HCT116 (cell line): Measurements from ENCODE around the gene BCL6. TPM values are rescaled to one million over a fixed set of nuclear protein-coding genes. Genes with fewer than 3 reads are reported as not detected.

Experiments used
- ATAC-seq: fragments of 200-7000 bp; cut with Tn5 transposase; 2 replicates; pipeline ENCODE4 v1.9.1; 2020; ENCODE audit warnings: mild to moderate bottlenecking, moderate library complexity
- BruUV-seq: library from RNA; stranded (reverse); fragments of 400-500 nt; replicated peaks from 2 replicates; lab custom pipeline; 2021; lab: Mats Ljungman, UMichigan
- CTCF ChIA-PET: fragments of 300-600 bp; sonication (Branson Sonifier 250); formaldehyde crosslinking; loops from one replicate; lab custom pipeline; 2021; ENCODE audit warnings: antibody characterized with exemption; lab: Charles Lee
- POLR2A ChIA-PET: fragments of 300-600, 350-600 bp; sonication (Branson Sonifier 250); formaldehyde crosslinking; loops from one replicate; lab custom pipeline; 2021; ENCODE audit warnings: antibody characterized with exemption; lab: Charles Lee
- RAD21 ChIA-PET, 2 experiments: fragments of 300-600 bp; sonication (Branson Sonifier 250); formaldehyde crosslinking; loops; one replicate each; lab custom pipeline; 2023; ENCODE audit warnings: low total read pairs in 2 of 2; ENCODE audit not compliant: uncharacterized antibody in 2 of 2, unreplicated experiment in 2 of 2, low non-redundant PET in 1 of 2; lab: Charles Lee
- DNase-seq: peaks from one replicate; pipeline ENCODE4 v3.0.0-alpha.2; 2010; ENCODE audit warnings: low read depth, low spot score
- H2AFZ ChIP-seq: fragments of 200-600 bp; shearing (Covaris generic), sonication (generic); 2 replicates; pipeline ENCODE4 v1.6.1; 2017; ENCODE audit warnings: low read depth, mixed run types, mixed read lengths, antibody characterized with exemption, low read length; ENCODE audit not compliant: poor library complexity, severe bottlenecking
- H3K27ac ChIP-seq: 2 replicates; pipeline ENCODE4 v1.5.1; 2012; ENCODE audit warnings: low read depth, low read length
- H3K27me3 ChIP-seq: fragments of 200-600 bp; sonication (generic); 2 replicates; pipeline ENCODE4 v1.6.1; 2016; ENCODE audit warnings: mixed run types, low read length, mixed read lengths; ENCODE audit not compliant: insufficient read depth
- H3K36me3 ChIP-seq, 2 experiments: fragments of 200-500 bp in 1 of 2; fragments of 200-600 bp in 1 of 2; sonication (Bioruptor generic) in 1 of 2; sonication (generic) in 1 of 2; 2 replicates each; pipeline versions ENCODE4 v1.5.1 to v1.6.1; 2014 to 2016; ENCODE audit warnings: low read length in 2 of 2, inconsistent platforms in 1 of 2, mixed read lengths in 1 of 2, mixed run types in 1 of 2; ENCODE audit not compliant: insufficient read depth in 2 of 2, control insufficient read depth in 1 of 2
- H3K4me1 ChIP-seq, 2 experiments: fragments of 200-600 bp in 1 of 2; sonication (generic) in 1 of 2; 2 replicates each; pipeline versions ENCODE4 v1.5.1 to v1.6.1; 2012 to 2017; ENCODE audit warnings: low read length in 2 of 2, inconsistent platforms in 1 of 2, mild to moderate bottlenecking in 1 of 2, mixed read lengths in 1 of 2, mixed run types in 1 of 2, moderate library complexity in 1 of 2; ENCODE audit not compliant: insufficient read depth in 2 of 2, control insufficient read depth in 1 of 2
- H3K4me2 ChIP-seq: fragments of 200-600 bp; sonication (generic); 2 replicates; pipeline ENCODE4 v1.6.1; 2017; ENCODE audit warnings: mixed run types, low read length, mixed read lengths
- H3K4me3 ChIP-seq, 2 experiments: fragments of 200-600 bp in 1 of 2; sonication (generic) in 1 of 2; replicated peaks in 1 of 2; 2 replicates each; pipeline ENCODE4 v1.5.1; 2011 to 2016; ENCODE audit warnings: low read length in 2 of 2, control low read depth in 1 of 2, low read depth in 1 of 2, mild to moderate bottlenecking in 1 of 2, mixed read lengths in 1 of 2, mixed run types in 1 of 2
- H3K79me2 ChIP-seq: fragments of 200-600 bp; sonication (generic); 2 replicates; pipeline ENCODE4 v1.6.1; 2017; ENCODE audit warnings: mild to moderate bottlenecking, mixed run types, low read length, moderate library complexity, mixed read lengths; ENCODE audit not compliant: insufficient read depth
- H3K9ac ChIP-seq: fragments of 200-600 bp; sonication (generic); 2 replicates; pipeline ENCODE4 v1.6.1; 2016; ENCODE audit warnings: low read length, mixed read lengths
- H3K9me2 ChIP-seq: fragments of 200-600 bp; sonication (generic), shearing (Covaris generic); 2 replicates; pipeline ENCODE4 v1.6.1; 2017; ENCODE audit warnings: mixed run types, mild to moderate bottlenecking, moderate library complexity; ENCODE audit not compliant: insufficient read depth
- H3K9me3 ChIP-seq, 2 experiments: fragments of 200-500 bp in 1 of 2; fragments of 200-600 bp in 1 of 2; sonication (Bioruptor generic) in 1 of 2; sonication (generic) in 1 of 2; 2 replicates each; pipeline ENCODE4 v1.6.1; 2014 to 2017; ENCODE audit warnings: low read length in 2 of 2, mixed read lengths in 2 of 2, inconsistent platforms in 1 of 2, low read depth in 1 of 2, mild to moderate bottlenecking in 1 of 2, mixed run types in 1 of 2, moderate library complexity in 1 of 2; ENCODE audit not compliant: control insufficient read depth in 1 of 2, insufficient read depth in 1 of 2
- H4K20me1 ChIP-seq: fragments of 200-600 bp; sonication (generic), shearing (Covaris generic); 2 replicates; pipeline ENCODE4 v1.6.1; 2017; ENCODE audit warnings: mixed run types, mild to moderate bottlenecking, moderate library complexity; ENCODE audit not compliant: insufficient read depth
- CBX3 ChIP-seq: IDR thresholded peaks from 2 replicates; pipeline ENCODE4 v1.6.1; 2012; ENCODE audit warnings: low read depth
- EGR1 ChIP-seq: IDR thresholded peaks from 2 replicates; pipeline ENCODE4 v1.6.1; 2012; ENCODE audit warnings: low read depth
- EZH2 ChIP-seq: fragments of 200-600 bp; sonication (generic); IDR thresholded peaks from 2 replicates; pipeline ENCODE4 v1.6.1; 2017; ENCODE audit warnings: antibody characterized with exemption, mixed run types
- EZH2phosphoT487 ChIP-seq: fragments of 200-600 bp; IDR thresholded peaks from 2 replicates; pipeline ENCODE4 v1.6.1; 2018; ENCODE audit warnings: antibody characterized with exemption, borderline replicate concordance
- FOSL1 ChIP-seq: IDR thresholded peaks from 2 replicates; pipeline ENCODE4 v1.6.1; 2012; ENCODE audit warnings: low read depth
- POLR2A ChIP-seq: IDR thresholded peaks from 2 replicates; pipeline ENCODE4 v1.7.0; 2011; ENCODE audit warnings: borderline replicate concordance; ENCODE audit not compliant: insufficient read depth, insufficient read length; ENCODE audit errors: extremely low read depth
- RAD21 ChIP-seq: IDR thresholded peaks from 2 replicates; pipeline ENCODE4 v1.6.1; 2012; ENCODE audit warnings: low read depth, mild to moderate bottlenecking
- SIN3A ChIP-seq: IDR thresholded peaks from 2 replicates; pipeline ENCODE4 v1.6.1; 2012; ENCODE audit warnings: low read depth
- SRF ChIP-seq: IDR thresholded peaks from 2 replicates; pipeline ENCODE4 v1.6.1; 2012; ENCODE audit warnings: low read depth
- intact Hi-C: fragments of 100-400 bp; cut with micrococcal nuclease; formaldehyde crosslinking; loops from 2 replicates; pipeline ENCODE4 v1.10.0; 2022
- total RNA-seq: library from RNA; stranded (reverse); gene quantifications from one replicate; pipeline ENCODE4 v1.2.1, GENCODE V29; 2021; ENCODE audit not compliant: unreplicated experiment
- TF ChIP-seq, protein P1 (sequence below), 3 experiments: fragments of 200-600 bp in 1 of 3; sonication (generic) in 1 of 3; IDR thresholded peaks in 2 of 3; conservative IDR thresholded peaks in 1 of 3; 2 replicates each; pipeline ENCODE4 v1.5.1; 2012 to 2017; ENCODE audit warnings: low read depth in 2 of 3, low read length in 2 of 3, antibody characterized with exemption in 1 of 3, borderline replicate concordance in 1 of 3, control low read depth in 1 of 3, mild to moderate bottlenecking in 1 of 3, mixed read lengths in 1 of 3, mixed run types in 1 of 3, moderate library complexity in 1 of 3; ENCODE audit not compliant: insufficient read depth in 1 of 3
- TF ChIP-seq, protein P2 (sequence below): IDR thresholded peaks from 2 replicates; pipeline ENCODE4 v1.6.1; 2012; ENCODE audit warnings: low read depth
- TF ChIP-seq, protein P3 (sequence below): IDR thresholded peaks from 2 replicates; pipeline ENCODE4 v1.6.1; 2011; ENCODE audit warnings: mild to moderate bottlenecking, low read length, moderate library complexity; ENCODE audit not compliant: insufficient replicate concordance; ENCODE audit errors: extremely low read depth
- TF ChIP-seq, protein P4 (sequence below): IDR thresholded peaks from 2 replicates; pipeline ENCODE4 v1.6.1; 2012

The BCL6 gene
- total RNA-seq, 1 experiment from 2014 or later, result 17.5 TPM

DNA sequence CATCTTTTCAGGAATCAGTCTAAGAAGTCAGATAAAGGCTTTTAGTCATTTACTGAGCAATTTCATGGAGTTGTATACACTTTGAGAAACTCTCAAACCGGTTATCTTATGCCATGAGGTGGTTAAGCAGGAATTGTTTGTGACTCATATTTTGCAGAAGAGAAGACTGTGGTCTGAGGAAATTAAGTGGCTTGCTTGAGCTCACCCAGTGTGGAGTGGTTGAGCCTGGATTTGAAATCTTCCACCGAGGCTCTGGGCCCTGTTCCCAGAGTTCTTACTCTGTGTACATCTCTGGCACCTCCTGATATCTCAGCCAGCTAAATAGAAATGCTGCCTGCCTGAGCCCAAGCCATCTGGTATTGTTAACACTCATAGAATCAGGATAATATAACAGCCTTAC is 37.8 kb upstream of the BCL6 start:
- no peak overlapping the region for H2AFZ ChIP-seq
- no peak overlapping the region for H3K4me3 ChIP-seq
- no TSS peak for BruUV-seq
- H3K27me3 ChIP-seq, result no peaks in the 10 kb centered on the region
- CTCF ChIA-PET, result no interaction called here
- TF ChIP-seq EZH2phosphoT487 (no peak), SRF (no peak), POLR2A (no peak), RAD21 (no peak), CBX3 (no peak), SIN3A (no peak), FOSL1 (no peak), EZH2 (no peak), EGR1 (no peak)
- TF ChIP-seq, protein P1, sequence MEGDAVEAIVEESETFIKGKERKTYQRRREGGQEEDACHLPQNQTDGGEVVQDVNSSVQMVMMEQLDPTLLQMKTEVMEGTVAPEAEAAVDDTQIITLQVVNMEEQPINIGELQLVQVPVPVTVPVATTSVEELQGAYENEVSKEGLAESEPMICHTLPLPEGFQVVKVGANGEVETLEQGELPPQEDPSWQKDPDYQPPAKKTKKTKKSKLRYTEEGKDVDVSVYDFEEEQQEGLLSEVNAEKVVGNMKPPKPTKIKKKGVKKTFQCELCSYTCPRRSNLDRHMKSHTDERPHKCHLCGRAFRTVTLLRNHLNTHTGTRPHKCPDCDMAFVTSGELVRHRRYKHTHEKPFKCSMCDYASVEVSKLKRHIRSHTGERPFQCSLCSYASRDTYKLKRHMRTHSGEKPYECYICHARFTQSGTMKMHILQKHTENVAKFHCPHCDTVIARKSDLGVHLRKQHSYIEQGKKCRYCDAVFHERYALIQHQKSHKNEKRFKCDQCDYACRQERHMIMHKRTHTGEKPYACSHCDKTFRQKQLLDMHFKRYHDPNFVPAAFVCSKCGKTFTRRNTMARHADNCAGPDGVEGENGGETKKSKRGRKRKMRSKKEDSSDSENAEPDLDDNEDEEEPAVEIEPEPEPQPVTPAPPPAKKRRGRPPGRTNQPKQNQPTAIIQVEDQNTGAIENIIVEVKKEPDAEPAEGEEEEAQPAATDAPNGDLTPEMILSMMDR (IDR thresholded peaks at IDR 0.05 in 2 of 3, conservative IDR thresholded peaks at IDR 0.05 in 1 of 3; ENCODE audit: borderline replicate concordance in 1 of 3, insufficient read depth in 1 of 3, low read depth in 2 of 3, low read length in 2 of 3), result no peak
- TF ChIP-seq, protein P2, sequence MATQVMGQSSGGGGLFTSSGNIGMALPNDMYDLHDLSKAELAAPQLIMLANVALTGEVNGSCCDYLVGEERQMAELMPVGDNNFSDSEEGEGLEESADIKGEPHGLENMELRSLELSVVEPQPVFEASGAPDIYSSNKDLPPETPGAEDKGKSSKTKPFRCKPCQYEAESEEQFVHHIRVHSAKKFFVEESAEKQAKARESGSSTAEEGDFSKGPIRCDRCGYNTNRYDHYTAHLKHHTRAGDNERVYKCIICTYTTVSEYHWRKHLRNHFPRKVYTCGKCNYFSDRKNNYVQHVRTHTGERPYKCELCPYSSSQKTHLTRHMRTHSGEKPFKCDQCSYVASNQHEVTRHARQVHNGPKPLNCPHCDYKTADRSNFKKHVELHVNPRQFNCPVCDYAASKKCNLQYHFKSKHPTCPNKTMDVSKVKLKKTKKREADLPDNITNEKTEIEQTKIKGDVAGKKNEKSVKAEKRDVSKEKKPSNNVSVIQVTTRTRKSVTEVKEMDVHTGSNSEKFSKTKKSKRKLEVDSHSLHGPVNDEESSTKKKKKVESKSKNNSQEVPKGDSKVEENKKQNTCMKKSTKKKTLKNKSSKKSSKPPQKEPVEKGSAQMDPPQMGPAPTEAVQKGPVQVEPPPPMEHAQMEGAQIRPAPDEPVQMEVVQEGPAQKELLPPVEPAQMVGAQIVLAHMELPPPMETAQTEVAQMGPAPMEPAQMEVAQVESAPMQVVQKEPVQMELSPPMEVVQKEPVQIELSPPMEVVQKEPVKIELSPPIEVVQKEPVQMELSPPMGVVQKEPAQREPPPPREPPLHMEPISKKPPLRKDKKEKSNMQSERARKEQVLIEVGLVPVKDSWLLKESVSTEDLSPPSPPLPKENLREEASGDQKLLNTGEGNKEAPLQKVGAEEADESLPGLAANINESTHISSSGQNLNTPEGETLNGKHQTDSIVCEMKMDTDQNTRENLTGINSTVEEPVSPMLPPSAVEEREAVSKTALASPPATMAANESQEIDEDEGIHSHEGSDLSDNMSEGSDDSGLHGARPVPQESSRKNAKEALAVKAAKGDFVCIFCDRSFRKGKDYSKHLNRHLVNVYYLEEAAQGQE, result no peak
- TF ChIP-seq, protein P3, sequence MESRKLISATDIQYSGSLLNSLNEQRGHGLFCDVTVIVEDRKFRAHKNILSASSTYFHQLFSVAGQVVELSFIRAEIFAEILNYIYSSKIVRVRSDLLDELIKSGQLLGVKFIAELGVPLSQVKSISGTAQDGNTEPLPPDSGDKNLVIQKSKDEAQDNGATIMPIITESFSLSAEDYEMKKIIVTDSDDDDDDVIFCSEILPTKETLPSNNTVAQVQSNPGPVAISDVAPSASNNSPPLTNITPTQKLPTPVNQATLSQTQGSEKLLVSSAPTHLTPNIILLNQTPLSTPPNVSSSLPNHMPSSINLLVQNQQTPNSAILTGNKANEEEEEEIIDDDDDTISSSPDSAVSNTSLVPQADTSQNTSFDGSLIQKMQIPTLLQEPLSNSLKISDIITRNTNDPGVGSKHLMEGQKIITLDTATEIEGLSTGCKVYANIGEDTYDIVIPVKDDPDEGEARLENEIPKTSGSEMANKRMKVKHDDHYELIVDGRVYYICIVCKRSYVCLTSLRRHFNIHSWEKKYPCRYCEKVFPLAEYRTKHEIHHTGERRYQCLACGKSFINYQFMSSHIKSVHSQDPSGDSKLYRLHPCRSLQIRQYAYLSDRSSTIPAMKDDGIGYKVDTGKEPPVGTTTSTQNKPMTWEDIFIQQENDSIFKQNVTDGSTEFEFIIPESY, result no peak
- TF ChIP-seq, protein P4, sequence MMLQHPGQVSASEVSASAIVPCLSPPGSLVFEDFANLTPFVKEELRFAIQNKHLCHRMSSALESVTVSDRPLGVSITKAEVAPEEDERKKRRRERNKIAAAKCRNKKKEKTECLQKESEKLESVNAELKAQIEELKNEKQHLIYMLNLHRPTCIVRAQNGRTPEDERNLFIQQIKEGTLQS, result no peak
- TF ChIP-seq, all 23 proteins: peak for 0
- DNase-seq, result no peak
- no peaks in the 10 kb centered on the region for H3K36me3 ChIP-seq
- no peaks in the 10 kb centered on the region for H3K9me3 ChIP-seq
- no peaks in the 10 kb centered on the region for H3K9me2 ChIP-seq
- ChIA-PET POLR2A (no interaction called here), RAD21 (no interaction called here)
- H3K27ac ChIP-seq, result no peak overlapping the region
- no peaks in the 10 kb centered on the region for H3K79me2 ChIP-seq
- no peak; the same call in 1 of the 2 replicates for ATAC-seq
- no peak overlapping the region for H3K9ac ChIP-seq
- no peaks in the 10 kb centered on the region for H4K20me1 ChIP-seq
- H3K4me2 ChIP-seq, result no peak overlapping the region
- intact Hi-C loops, result no loop called here
- no peaks in the 10 kb centered on the region for H3K4me1 ChIP-seq
